Measurements from ENCODE around the gene HSD3B7. TPM values are rescaled to one million over a fixed set of nuclear protein-coding genes. Genes with fewer than 3 reads are reported as not detected.

The HSD3B7 gene
- total RNA-seq, 2 experiments from 2014 or later: 0.45 to 1.3 TPM

GRCh38 chr16:30967795-30968194 lies 17.2 kb upstream of the HSD3B7 start:
- Mint-ChIP-seq H3K9me3 (no peaks in the 10 kb centered on the region), H3K4me3 (no peak overlapping the region), H3K4me1 (ENCODE audit: low read depth) (peaks cover 2% of the 10 kb centered on the region), H3K27me3 (no peaks in the 10 kb centered on the region), H3K27ac (no peak overlapping the region), H3K36me3 (ENCODE audit: low read depth) (peaks cover 59% of the 10 kb centered on the region)
- intact Hi-C loops (cut with micrococcal nuclease): no loop called here
- DNase-seq: no peak
- TF ChIP-seq, protein P1, sequence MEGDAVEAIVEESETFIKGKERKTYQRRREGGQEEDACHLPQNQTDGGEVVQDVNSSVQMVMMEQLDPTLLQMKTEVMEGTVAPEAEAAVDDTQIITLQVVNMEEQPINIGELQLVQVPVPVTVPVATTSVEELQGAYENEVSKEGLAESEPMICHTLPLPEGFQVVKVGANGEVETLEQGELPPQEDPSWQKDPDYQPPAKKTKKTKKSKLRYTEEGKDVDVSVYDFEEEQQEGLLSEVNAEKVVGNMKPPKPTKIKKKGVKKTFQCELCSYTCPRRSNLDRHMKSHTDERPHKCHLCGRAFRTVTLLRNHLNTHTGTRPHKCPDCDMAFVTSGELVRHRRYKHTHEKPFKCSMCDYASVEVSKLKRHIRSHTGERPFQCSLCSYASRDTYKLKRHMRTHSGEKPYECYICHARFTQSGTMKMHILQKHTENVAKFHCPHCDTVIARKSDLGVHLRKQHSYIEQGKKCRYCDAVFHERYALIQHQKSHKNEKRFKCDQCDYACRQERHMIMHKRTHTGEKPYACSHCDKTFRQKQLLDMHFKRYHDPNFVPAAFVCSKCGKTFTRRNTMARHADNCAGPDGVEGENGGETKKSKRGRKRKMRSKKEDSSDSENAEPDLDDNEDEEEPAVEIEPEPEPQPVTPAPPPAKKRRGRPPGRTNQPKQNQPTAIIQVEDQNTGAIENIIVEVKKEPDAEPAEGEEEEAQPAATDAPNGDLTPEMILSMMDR (IDR thresholded peaks at IDR 0.05): no peak
- CTCF ChIA-PET: interaction anchor here (0.9 to 1.4 kb wide), 4 partner anchors 11 to 18 kb away, joined by 3 to 8 read pairs (median 4); no protein-coding TSS in a partner anchor
- ATAC-seq: no peak
- POLR2A ChIA-PET: interaction anchor here (1.1 to 2.1 kb wide), 3 partner anchors 8 to 213 kb away, joined by 3 to 10 read pairs (median 3); no protein-coding TSS in a partner anchor

DNA sequence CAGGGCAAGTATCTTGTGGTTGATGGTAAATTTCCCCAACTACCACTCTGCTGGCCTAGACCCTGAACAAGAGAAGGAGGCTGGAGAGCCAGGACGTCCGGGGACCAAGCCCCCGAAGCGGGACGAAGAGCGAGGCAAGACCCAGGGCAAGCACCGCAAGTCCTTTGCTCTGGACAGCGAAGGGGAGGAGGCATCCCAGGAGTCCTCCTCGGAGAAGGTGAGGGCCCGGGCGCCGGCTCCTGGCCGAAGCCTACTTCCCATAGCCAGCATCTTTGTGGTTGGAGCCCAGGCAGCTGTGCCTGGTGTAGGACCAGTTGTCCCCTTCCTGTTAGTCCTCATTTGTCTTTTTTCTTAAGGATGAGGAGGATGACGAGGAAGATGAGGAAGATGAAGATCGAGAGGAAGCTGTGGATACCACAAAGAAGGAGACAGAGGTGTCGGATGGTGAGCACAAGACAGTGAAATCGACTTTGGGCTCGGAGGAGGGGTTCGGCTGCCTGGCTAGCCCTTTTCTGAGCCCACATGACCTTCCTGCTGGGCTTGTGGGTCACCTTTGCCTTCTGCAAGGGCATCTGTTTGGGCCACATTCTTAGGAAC lies 15.7 kb upstream of the HSD3B7 start:
- Mint-ChIP-seq H3K9me3 (no peaks in the 10 kb centered on the region), H3K36me3 (ENCODE audit: low read depth) (peaks cover 63% of the 10 kb centered on the region), H3K27me3 (no peaks in the 10 kb centered on the region), H3K4me1 (ENCODE audit: low read depth) (peaks cover 2% of the 10 kb centered on the region), H3K4me3 (no peak overlapping the region), H3K27ac (no peak overlapping the region)
- ATAC-seq (no peak), DNase-seq (no peak)
- ChIA-PET CTCF (interaction anchor here (0.7 to 3.8 kb wide), 2 partner anchors 15 to 28 kb away, joined by 3 to 21 read pairs; partner anchors contain the start of gene HSD3B7), POLR2A (interaction anchor here (0.6 to 2.1 kb wide), 5 partner anchors 10 to 531 kb away, joined by 3 to 10 read pairs (median 5); no protein-coding TSS in a partner anchor)
- TF ChIP-seq, protein P1 (IDR thresholded peaks at IDR 0.05): no peak
- intact Hi-C loops (cut with micrococcal nuclease): no loop called here

- CTCF ChIA-PET: interaction anchor here (3.8 kb wide), 1 partner anchor 13 kb away, joined by 21 read pairs; the partner anchor contains the start of gene HSD3B7
- no peaks in the 10 kb centered on the region for H3K27me3 Mint-ChIP-seq
- no peaks in the 10 kb centered on the region for H3K4me1 Mint-ChIP-seq (ENCODE audit: low read depth)
- no peaks in the 10 kb centered on the region for H3K9me3 Mint-ChIP-seq
- no peak for DNase-seq
- POLR2A ChIA-PET: interaction anchor here (0.9 to 1.9 kb wide), 5 partner anchors 9 to 222 kb away, joined by 3 to 5 read pairs (median 4); partner anchors contain the start of gene FUS
- TF ChIP-seq, protein P1 (IDR thresholded peaks at IDR 0.05): no peak
- H3K4me3 Mint-ChIP-seq: no peak overlapping the region
- intact Hi-C loops (cut with micrococcal nuclease): no loop called here
- no peak overlapping the region for H3K27ac Mint-ChIP-seq
- no peak for ATAC-seq
- H3K36me3 Mint-ChIP-seq (ENCODE audit: low read depth): peaks cover 58% of the 10 kb centered on the region
Observed at GRCh38 chr16:30971298-30971697, 13.7 kb upstream of the HSD3B7 start.

GRCh38 chr16:30972872-30973271 lies 12.1 kb upstream of the HSD3B7 start:
- ATAC-seq (no peak), DNase-seq (no peak)
- Mint-ChIP-seq H3K9me3 (no peaks in the 10 kb centered on the region), H3K4me1 (ENCODE audit: low read depth) (peaks cover 3% of the 10 kb centered on the region), H3K36me3 (ENCODE audit: low read depth) (peaks cover 54% of the 10 kb centered on the region), H3K27me3 (no peaks in the 10 kb centered on the region), H3K27ac (no peak overlapping the region), H3K4me3 (no peak overlapping the region)
- POLR2A ChIA-PET: interaction anchor here (1.0 to 1.9 kb wide), 3 partner anchors 14 to 147 kb away, joined by 3 to 5 read pairs (median 4); no protein-coding TSS in a partner anchor
- CTCF ChIA-PET: interaction anchor here (1.1 kb wide), 1 partner anchor 101 kb away, joined by 3 read pairs; the partner anchor contains the start of genes ZNF646 and ZNF668
- TF ChIP-seq, protein P1 (IDR thresholded peaks at IDR 0.05): no peak
- intact Hi-C loops (cut with micrococcal nuclease): no loop called here

GRCh38 chr16:30974348-30974747 lies 10.7 kb upstream of the HSD3B7 start:
- intact Hi-C loops (cut with micrococcal nuclease): no loop called here
- no peak for ATAC-seq
- TF ChIP-seq, protein P1 (IDR thresholded peaks at IDR 0.05): no peak
- Mint-ChIP-seq H3K9me3 (no peaks in the 10 kb centered on the region), H3K27ac (no peak overlapping the region), H3K4me3 (no peak overlapping the region), H3K36me3 (ENCODE audit: low read depth) (peaks cover 54% of the 10 kb centered on the region), H3K27me3 (no peaks in the 10 kb centered on the region), H3K4me1 (ENCODE audit: low read depth) (peaks cover 3% of the 10 kb centered on the region)
- DNase-seq: no peak
- ChIA-PET POLR2A (no interaction called here), CTCF (interaction anchor here (0.6 to 1.3 kb wide), 2 partner anchors 10 to 183 kb away, joined by 3 read pairs; partner anchors contain the start of gene HSD3B7)
